Thyroid gland (tissue), 4 donors: ENCODE data around the gene HRH3. TPM values are rescaled to one million over a fixed set of nuclear protein-coding genes. Genes with fewer than 3 reads are reported as not detected.

Experiments
- DNase-seq, 2 donors: peaks; one replicate each; pipeline ENCODE4 v3.0.0-alpha.2; 2019
- H3K27ac ChIP-seq, 3 donors: fragments of 200-600 bp; sonication (generic); 1 replicate in 2 of 3; 2 replicates in 1 of 3; pipeline ENCODE4 v1.5.1; 2016 to 2019; ENCODE audit warnings: mild to moderate bottlenecking in 1 of 3, moderate library complexity in 1 of 3
- H3K27me3 ChIP-seq: fragments of 200-600 bp; sonication (generic); one replicate; pipeline ENCODE4 v1.5.1; 2019
- H3K36me3 ChIP-seq, 2 donors: fragments of 200-600 bp; sonication (generic); one replicate each; pipeline ENCODE4 v1.5.1; 2016 to 2019
- H3K4me1 ChIP-seq, 2 donors: fragments of 200-600 bp; sonication (generic); one replicate each; pipeline ENCODE4 v1.5.1; 2017 to 2019
- H3K4me3 ChIP-seq, 3 donors: fragments of 200-600 bp; sonication (generic); replicated peaks in 1 of 3; 1 replicate in 2 of 3; 2 replicates in 1 of 3; pipeline ENCODE4 v1.5.1; 2016; ENCODE audit warnings: mild to moderate bottlenecking in 1 of 3
- H3K9me3 ChIP-seq: fragments of 200-600 bp; sonication (generic); one replicate; pipeline ENCODE4 v1.5.1; 2017
- CTCF ChIP-seq, 6 experiments: fragments of 200-600 bp in 3 of 6; fragments of 450-650 bp in 3 of 6; sonication (generic) in 3 of 6; IDR thresholded peaks; one replicate each; pipeline ENCODE4 v1.5.1; 2016 to 2019; ENCODE audit warnings: antibody characterized with exemption in 6 of 6, mild to moderate bottlenecking in 2 of 6, inconsistent platforms in 1 of 6, moderate library complexity in 1 of 6
- POLR2A ChIP-seq, 2 donors: fragments of 450-650 bp; IDR thresholded peaks; one replicate each; pipeline ENCODE4 v1.6.1; 2017; ENCODE audit warnings: antibody characterized with exemption in 2 of 2, mild to moderate bottlenecking in 2 of 2, moderate library complexity in 1 of 2
- WGBS, 2 donors: methylation state at CpG; one replicate each; pipeline ENCODE4 v1.1.5; 2017; 5-methylcytosine and 5-hydroxymethylcytosine counted together
- intact Hi-C: fragments of 100-400 bp; cut with DNase I; formaldehyde crosslinking; loops from one replicate; pipeline ENCODE4 v1.15.1; 2023
- total RNA-seq, 4 donors: library from RNA; depleted of rRNA; stranded (reverse); fragments of >200 nt; gene quantifications; one replicate each; pipeline ENCODE4 v1.2.3, GENCODE V29; 2016

HRH3 gene
- total RNA-seq, 4 donors from 2014 or later: not detected

GRCh38 chr20:62206388-62206775, 13.7 kb downstream of the HRH3 start:
- intact Hi-C loops: no loop called here
- H3K4me3 ChIP-seq: no peak overlapping the region
- no peaks in the 10 kb centered on the region for H3K27me3 ChIP-seq
- H3K4me1 ChIP-seq: no peaks in the 10 kb centered on the region
- no peak for TF ChIP-seq CTCF (IDR thresholded peaks at IDR 0.05)
- TF ChIP-seq POLR2A (IDR thresholded peaks at IDR 0.05): no peak
- H3K27ac ChIP-seq: no peak overlapping the region
- H3K36me3 ChIP-seq: peaks cover 8 to 14% of the 10 kb centered on the region in 2 donors
- 81 to 87% methylated on average over 17 of the region's 17 CpGs for WGBS, 2 donors
- DNase-seq: no peak
- H3K9me3 ChIP-seq: no peaks in the 10 kb centered on the region

DNA sequence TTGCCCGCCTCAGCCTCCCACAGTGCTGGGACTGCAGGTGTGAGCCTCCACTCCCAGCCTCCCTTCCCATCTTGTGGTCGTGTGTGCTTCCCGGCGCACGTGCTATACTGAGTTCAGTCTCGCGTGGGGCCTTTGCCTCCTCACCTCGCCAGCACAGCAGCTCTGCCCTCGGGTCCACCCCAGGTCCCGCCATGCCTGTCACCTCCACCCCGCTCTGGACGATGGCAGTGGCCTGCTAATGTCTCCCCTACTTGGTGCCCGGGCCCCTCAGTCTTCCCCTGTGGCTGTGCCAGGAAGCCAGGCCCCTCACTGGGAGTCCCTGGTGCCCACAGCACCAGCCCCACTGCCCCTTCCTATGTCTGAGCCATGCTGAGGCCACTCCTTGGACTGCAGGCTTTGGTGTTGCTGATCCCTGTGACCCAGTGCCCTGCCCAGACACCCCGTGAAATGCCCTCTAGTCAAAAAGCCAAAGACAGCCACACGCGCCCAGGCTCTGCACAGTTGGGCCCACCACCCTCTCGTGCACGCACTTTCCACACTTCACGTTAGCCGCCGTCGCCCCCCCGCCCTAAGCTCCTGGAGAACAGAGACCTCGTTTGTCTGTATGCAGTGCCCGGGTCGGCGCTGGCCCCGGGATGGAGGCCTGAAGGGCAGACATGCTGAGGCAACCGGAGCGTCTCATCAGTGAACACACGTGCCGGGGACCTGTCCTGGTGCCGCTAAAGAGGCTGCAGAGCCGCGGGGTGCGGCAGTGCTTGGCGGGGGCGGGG, 14.3 kb downstream of the HRH3 start:
- Histone ChIP-seq H3K27me3 (no peaks in the 10 kb centered on the region), H3K4me1 (no peaks in the 10 kb centered on the region), H3K9me3 (no peaks in the 10 kb centered on the region), H3K4me3 (no peak overlapping the region), H3K27ac (no peak overlapping the region), H3K36me3 (peaks cover 14 to 20% of the 10 kb centered on the region in 2 donors)
- no peak for DNase-seq
- intact Hi-C loops: no loop called here
- TF ChIP-seq POLR2A (IDR thresholded peaks at IDR 0.05): no peak
- no peak for TF ChIP-seq CTCF (IDR thresholded peaks at IDR 0.05)
- WGBS, 2 donors: 92 to 94% methylated on average over 37 to 38 of the region's 38 CpGs

DNA sequence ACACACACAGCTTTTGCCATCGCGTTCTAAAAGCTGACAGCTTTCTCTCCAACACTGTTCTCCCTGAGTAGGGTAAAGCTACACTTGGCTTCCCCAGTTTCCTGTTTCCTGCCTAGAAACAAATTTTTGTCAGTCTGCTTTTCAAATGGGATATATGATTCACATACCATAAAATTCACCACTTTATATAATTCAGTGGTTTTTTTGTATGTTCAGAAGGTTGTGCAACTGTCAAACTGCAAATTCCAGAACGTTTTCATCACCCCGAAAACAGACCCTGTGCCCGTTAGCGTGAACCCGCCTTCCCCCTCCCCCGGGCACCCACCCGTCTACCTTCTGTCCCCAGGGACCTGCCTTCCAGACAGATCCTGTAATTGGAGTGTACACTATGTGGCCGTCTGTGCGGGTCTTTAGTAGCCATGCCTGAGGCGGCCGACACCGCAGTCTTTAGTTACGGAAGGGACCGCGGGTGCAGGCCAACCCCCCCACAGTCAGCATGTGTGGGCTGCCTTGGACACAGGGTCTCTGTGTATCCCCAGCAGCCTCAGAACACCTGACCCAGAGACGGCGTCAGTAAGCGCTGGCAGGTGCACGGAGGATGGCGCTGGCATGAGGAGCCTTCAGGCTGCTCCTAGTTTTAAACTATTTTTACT, 16.6 kb downstream of the HRH3 start:
- intact Hi-C loops: no loop called here
- H3K36me3 ChIP-seq: peaks cover 33 to 38% of the 10 kb centered on the region in 2 donors

GRCh38 chr20:62202676-62203377, 17.3 kb downstream of the HRH3 start:
- intact Hi-C loops: no loop called here
- WGBS, 2 donors: 89 to 90% methylated on average over 23 of the region's 23 CpGs

More for the DNA sequence above, 16.6 kb downstream of the HRH3 start:
- Histone ChIP-seq H3K9me3 (no peaks in the 10 kb centered on the region), H3K27ac (no peak overlapping the region), H3K27me3 (no peaks in the 10 kb centered on the region), H3K4me3 (no peak overlapping the region), H3K4me1 (no peaks in the 10 kb centered on the region)
- TF ChIP-seq POLR2A (IDR thresholded peaks at IDR 0.05) (no peak), CTCF (IDR thresholded peaks at IDR 0.05) (no peak)
- WGBS, 2 donors: 86 to 88% methylated on average over 22 of the region's 22 CpGs
- no peak for DNase-seq

More at GRCh38 chr20:62202676-62203377, 17.3 kb downstream of the HRH3 start:
- Histone ChIP-seq H3K36me3 (peaks cover 35 to 45% of the 10 kb centered on the region in 2 donors), H3K4me1 (no peaks in the 10 kb centered on the region), H3K27me3 (no peaks in the 10 kb centered on the region), H3K4me3 (no peak overlapping the region), H3K27ac (no peak overlapping the region), H3K9me3 (no peaks in the 10 kb centered on the region)
- TF ChIP-seq POLR2A (IDR thresholded peaks at IDR 0.05): no peak
- no peak for TF ChIP-seq CTCF (IDR thresholded peaks at IDR 0.05)
- no peak for DNase-seq
